Natural killer cell (primary cell): Measurements from ENCODE around the gene ZDHHC11. TPM values are rescaled to one million over a fixed set of nuclear protein-coding genes. Genes with fewer than 3 reads are reported as not detected.
A peak's percentile ranks its signal among the peaks of the same experiment; 100 is the strongest.
"Not testable (repeated sequence)": the region's sequence is repeated elsewhere in the genome, so short reads cannot be mapped to it uniquely, and the experiment has no call there.

Experiments
- ATAC-seq, 3 donors: fragments of 150-1000 bp in 2 of 3; fragments of 200-7000 bp in 1 of 3; cut with Tn5 transposase; 1 replicate in 1 of 3; 2 replicates in 2 of 3; pipeline ENCODE4 v1.10.0; 2021; ENCODE audit warnings: mild to moderate bottlenecking in 2 of 3, moderate library complexity in 2 of 3
- DNase-seq, 2 donors: peaks; one replicate each; pipeline versions ENCODE4 v3.0.0 to v3.0.0-alpha.2; 2013 to 2021; ENCODE audit warnings: mixed read lengths in 1 of 2
- H3K27ac ChIP-seq: one replicate; pipeline ENCODE4 v1.5.1; 2013; ENCODE audit warnings: mild to moderate bottlenecking, low read length
- H3K27me3 ChIP-seq: one replicate; pipeline ENCODE4 v1.6.1; 2013; ENCODE audit warnings: low read length; ENCODE audit not compliant: control insufficient read depth, insufficient read depth
- H3K36me3 ChIP-seq: one replicate; pipeline ENCODE4 v1.6.1; 2013; ENCODE audit warnings: low read length; ENCODE audit not compliant: control insufficient read depth, insufficient read depth
- H3K4me1 ChIP-seq: one replicate; pipeline ENCODE4 v1.6.1; 2013; ENCODE audit warnings: low read length; ENCODE audit not compliant: control insufficient read depth, insufficient read depth
- H3K4me3 ChIP-seq: one replicate; pipeline ENCODE4 v1.5.1; 2013; ENCODE audit warnings: low read length
- H3K9me3 ChIP-seq: one replicate; pipeline ENCODE4 v1.6.1; 2013; ENCODE audit warnings: low read length; ENCODE audit not compliant: control insufficient read depth, insufficient read depth
- H3K27ac Mint-ChIP-seq, 2 donors: one replicate each; pipeline ENCODE4 v1.8.0; 2022; ENCODE audit warnings: mild to moderate bottlenecking in 2 of 2, mixed read lengths in 2 of 2, moderate library complexity in 1 of 2
- H3K27me3 Mint-ChIP-seq, 2 donors: one replicate each; pipeline ENCODE4 v1.8.0; 2022; ENCODE audit warnings: low read depth in 2 of 2, mixed read lengths in 2 of 2
- H3K36me3 Mint-ChIP-seq: one replicate; pipeline ENCODE4 v1.8.0; 2022; ENCODE audit warnings: mixed read lengths
- H3K4me1 Mint-ChIP-seq, 2 donors: one replicate each; pipeline ENCODE4 v1.8.0; 2022; ENCODE audit warnings: mixed read lengths in 2 of 2
- H3K4me3 Mint-ChIP-seq: one replicate; pipeline ENCODE4 v1.8.0; 2022; ENCODE audit warnings: mild to moderate bottlenecking, moderate library complexity, mixed read lengths
- H3K9me3 Mint-ChIP-seq, 2 donors: one replicate each; pipeline ENCODE4 v1.8.0; 2022; ENCODE audit warnings: mixed read lengths in 2 of 2
- CTCF ChIP-seq: fragments of 200-600 bp; IDR thresholded peaks from one replicate; pipeline ENCODE4 v1.8.0; 2022; ENCODE audit warnings: antibody characterized with exemption
- WGBS: methylation state at CpG from one replicate; pipeline ENCODE4 v1.1.7; 2013; ENCODE audit warnings: missing lambda C conversion rate; ENCODE audit not compliant: insufficient coverage; 5-methylcytosine and 5-hydroxymethylcytosine counted together
- intact Hi-C: fragments of 100-400 bp; cut with micrococcal nuclease; formaldehyde crosslinking; loops from one replicate; pipeline ENCODE4 v1.14.2; 2022
- total RNA-seq, 4 donors: library from RNA; stranded (reverse); fragments of 120-200 nt in 1 of 4; gene quantifications; one replicate each; pipeline versions ENCODE4 v1.2.3 to v1.2.4, GENCODE V29; 2013 to 2022

The ZDHHC11 gene
- total RNA-seq, 3 donors from 2014 or later (not counting 1 experiment from before 2014, with no cell fraction given), result 2.2 to 7.0 (median 5.0) TPM

GRCh38 chr5:776862-777711, 73.7 kb downstream of the ZDHHC11 start:
- Histone ChIP-seq H3K27ac (no peak overlapping the region), H3K27me3 (no peaks in the 10 kb centered on the region), H3K4me3 (no peak overlapping the region), H3K4me1 (no peaks in the 10 kb centered on the region), H3K36me3 (no peaks in the 10 kb centered on the region), H3K9me3 (no peaks in the 10 kb centered on the region)
- H3K4me3 Mint-ChIP-seq, result no peak overlapping the region
- H3K27ac Mint-ChIP-seq, result no peak overlapping the region
- no peak for DNase-seq
- ATAC-seq, result no peak
- H3K9me3 Mint-ChIP-seq, result no peaks in the 10 kb centered on the region
- no peaks in the 10 kb centered on the region for H3K4me1 Mint-ChIP-seq
- H3K27me3 Mint-ChIP-seq, result no peaks in the 10 kb centered on the region
- TF ChIP-seq CTCF, result no peak
- WGBS, result 92% methylated on average over 42 of the region's 42 CpGs
- H3K36me3 Mint-ChIP-seq, result no peaks in the 10 kb centered on the region
- intact Hi-C loops, result no loop called here

GRCh38 chr5:775961-776861, 74.6 kb downstream of the ZDHHC11 start:
- intact Hi-C loops, result no loop called here
- H3K27me3 ChIP-seq, result no peaks in the 10 kb centered on the region
- Mint-ChIP-seq H3K27ac (no peak overlapping the region), H3K9me3 (no peaks in the 10 kb centered on the region), H3K4me3 (no peak overlapping the region), H3K27me3 (no peaks in the 10 kb centered on the region), H3K4me1 (no peaks in the 10 kb centered on the region), H3K36me3 (no peaks in the 10 kb centered on the region)
- no peaks in the 10 kb centered on the region for H3K9me3 ChIP-seq
- no peak for TF ChIP-seq CTCF
- WGBS, result 85% methylated on average over 20 of the region's 20 CpGs
- H3K4me3 ChIP-seq, result no peak overlapping the region
- no peaks in the 10 kb centered on the region for H3K4me1 ChIP-seq
- H3K27ac ChIP-seq, result no peak overlapping the region
- ATAC-seq, result no peak
- DNase-seq, result peak in 1 of 2 donors; percentile 18
- H3K36me3 ChIP-seq, result no peaks in the 10 kb centered on the region

- H3K9me3 Mint-ChIP-seq, H3K36me3 ChIP-seq, H3K36me3 Mint-ChIP-seq, H3K4me3 ChIP-seq, H3K27me3 Mint-ChIP-seq, H3K27ac ChIP-seq, H3K27ac Mint-ChIP-seq, H3K27me3 ChIP-seq, H3K4me1 Mint-ChIP-seq, ATAC-seq, H3K9me3 ChIP-seq, H3K4me1 ChIP-seq, intact Hi-C loops, H3K4me3 Mint-ChIP-seq: not testable (repeated sequence)
- WGBS, result 85% methylated on average over 3 of the region's 9 CpGs
- peak in 1 of 2 donors; percentile 20 for DNase-seq
Observed at GRCh38 chr5:775595-775960, 75.2 kb downstream of the ZDHHC11 start.

- H3K27me3 ChIP-seq, H3K9me3 ChIP-seq, H3K4me1 Mint-ChIP-seq, H3K27ac Mint-ChIP-seq, H3K4me3 Mint-ChIP-seq, H3K27ac ChIP-seq, intact Hi-C loops, ATAC-seq, H3K36me3 Mint-ChIP-seq, H3K4me1 ChIP-seq, H3K36me3 ChIP-seq, H3K27me3 Mint-ChIP-seq, H3K4me3 ChIP-seq, H3K9me3 Mint-ChIP-seq: not testable (repeated sequence)
- DNase-seq, result peak; percentile 2 to 19
- WGBS, result 86% methylated on average over 18 of the region's 18 CpGs
Observed at GRCh38 chr5:774854-775505, 75.8 kb downstream of the ZDHHC11 start.

- H3K27me3 Mint-ChIP-seq, H3K4me3 ChIP-seq, H3K4me1 ChIP-seq, H3K9me3 Mint-ChIP-seq, intact Hi-C loops, ATAC-seq, H3K9me3 ChIP-seq, H3K4me3 Mint-ChIP-seq, H3K27me3 ChIP-seq, H3K4me1 Mint-ChIP-seq, H3K36me3 ChIP-seq, H3K36me3 Mint-ChIP-seq, H3K27ac Mint-ChIP-seq, H3K27ac ChIP-seq: not testable (repeated sequence)
- 92% methylated on average over 6 of the region's 6 CpGs for WGBS
- DNase-seq, result peak in 1 of 2 donors; percentile 26
Observed at GRCh38 chr5:774304-774703, 76.5 kb downstream of the ZDHHC11 start.
